Urinary bladder (tissue), 4 donors: ENCODE measurements around the gene RNMT. TPM values are rescaled to one million over a fixed set of nuclear protein-coding genes. Genes with fewer than 3 reads are reported as not detected.
"Not testable (repeated sequence)": the region's sequence is repeated elsewhere in the genome, so short reads cannot be mapped to it uniquely, and the experiment has no call there.

Experiments
- DNase-seq: peaks from one replicate; pipeline ENCODE4 v3.0.0-alpha.2; 2015; ENCODE audit errors: extremely low spot score
- H3K27ac ChIP-seq: one replicate; pipeline ENCODE4 v1.5.1; 2013; ENCODE audit warnings: low read depth, mild to moderate bottlenecking, moderate library complexity
- H3K36me3 ChIP-seq: one replicate; pipeline ENCODE4 v1.6.1; 2013; ENCODE audit warnings: mild to moderate bottlenecking, moderate library complexity; ENCODE audit not compliant: insufficient read depth
- H3K4me1 ChIP-seq: one replicate; pipeline ENCODE4 v1.6.1; 2013; ENCODE audit warnings: mild to moderate bottlenecking, moderate library complexity; ENCODE audit not compliant: insufficient read depth
- H3K4me3 ChIP-seq: one replicate; pipeline ENCODE4 v1.5.1; 2013; ENCODE audit warnings: low read depth, low read length
- WGBS: extraction: QIAGEN DNeasy Blood & Tissue Kit; methylation state at CpG from one replicate; pipeline ENCODE4 v1.1.7; 2013; 5-methylcytosine and 5-hydroxymethylcytosine counted together
- polyA plus RNA-seq: library from polyadenylated mRNA; stranded (reverse); fragments of 200-250 nt; gene quantifications from one replicate; pipeline ENCODE4 v1.2.3, GENCODE V29; 2013
- total RNA-seq: library from RNA; depleted of rRNA; stranded (reverse); fragments of >200 nt; gene quantifications from one replicate; pipeline ENCODE4 v1.2.3, GENCODE V29; 2014
- donor health status: healthy with polysubstance abuse.
- donor health status: healthy.

The RNMT gene
- total and polyA plus RNA-seq, 2 donors, result 16.4 to 56.9 TPM

DNA sequence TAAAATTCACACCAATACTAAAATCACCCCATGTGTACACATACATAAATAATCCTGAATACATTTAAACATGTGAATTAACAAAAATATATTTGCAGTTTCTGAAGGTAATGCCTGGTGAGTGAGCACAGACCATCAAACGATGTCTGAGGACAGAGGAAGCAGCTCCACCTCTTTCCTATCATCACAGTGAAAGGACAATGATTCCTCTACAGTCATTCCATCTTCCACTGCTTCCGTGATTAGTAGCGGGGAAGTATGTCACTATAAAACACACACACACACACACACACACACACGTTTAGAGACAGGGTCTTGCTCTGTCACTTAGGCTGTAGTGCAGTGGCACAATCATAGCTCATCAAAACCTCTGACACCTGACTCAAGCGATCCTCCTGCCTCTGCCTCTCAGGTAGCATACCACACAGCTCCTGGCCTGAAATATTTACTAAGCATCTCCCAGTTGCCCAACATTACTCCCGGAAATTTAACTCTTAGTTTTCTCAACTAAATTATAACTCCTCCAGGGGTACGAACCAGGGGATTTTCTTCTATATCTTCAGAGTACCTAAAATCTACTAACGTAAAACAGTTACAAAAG is 12.9 kb upstream of the RNMT start:
- no peak overlapping the region for H3K27ac ChIP-seq
- DNase-seq, result no peak
- H3K4me3 ChIP-seq, result no peak overlapping the region
- no peaks in the 10 kb centered on the region for H3K4me1 ChIP-seq
- H3K36me3 ChIP-seq, result peaks cover 2% of the 10 kb centered on the region
- WGBS, result 76% methylated on average over 8 of the region's 8 CpGs

GRCh38 chr18:13715330-13715729 is 11.1 kb upstream of the RNMT start:
- H3K4me1 ChIP-seq, result no peaks in the 10 kb centered on the region
- 92% methylated on average over 2 of the region's 2 CpGs for WGBS
- H3K4me3 ChIP-seq, result no peak overlapping the region
- H3K36me3 ChIP-seq, result peaks cover 2% of the 10 kb centered on the region
- no peak overlapping the region for H3K27ac ChIP-seq
- DNase-seq, result no peak

DNA sequence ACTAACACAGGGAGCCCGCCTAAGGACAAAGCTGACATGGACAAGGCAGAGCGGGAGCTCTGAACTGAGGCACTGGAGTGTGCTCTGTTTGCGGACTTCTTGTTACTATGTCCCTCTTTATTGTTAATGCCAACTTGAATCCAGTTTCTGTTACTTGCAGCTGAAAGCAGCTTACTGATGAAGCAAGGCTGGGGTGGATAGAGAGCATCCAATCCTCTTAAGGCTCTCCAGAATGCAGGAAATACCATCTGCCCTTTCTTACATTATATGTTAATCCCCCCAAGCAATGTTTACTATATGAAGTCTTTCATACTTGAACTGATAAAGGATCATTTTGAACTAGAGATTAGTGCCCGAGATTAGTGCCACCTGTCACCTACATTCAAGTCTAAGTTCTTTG is 9.6 kb upstream of the RNMT start:
- 90% methylated on average over 4 of the region's 4 CpGs for WGBS
- H3K36me3 ChIP-seq, result no peaks in the 10 kb centered on the region
- H3K27ac ChIP-seq, result no peak overlapping the region
- DNase-seq, result no peak
- no peaks in the 10 kb centered on the region for H3K4me1 ChIP-seq
- no peak overlapping the region for H3K4me3 ChIP-seq

- no peak overlapping the region for H3K4me3 ChIP-seq
- no peak overlapping the region for H3K27ac ChIP-seq
- WGBS, result 98% methylated on average over 1 of the region's 1 CpG
- H3K36me3 ChIP-seq, result no peaks in the 10 kb centered on the region
- H3K4me1 ChIP-seq, result no peaks in the 10 kb centered on the region
- DNase-seq, result no peak
These were observed 6.3 kb upstream of the RNMT start for GRCh38 chr18:13720123-13720522.

DNA sequence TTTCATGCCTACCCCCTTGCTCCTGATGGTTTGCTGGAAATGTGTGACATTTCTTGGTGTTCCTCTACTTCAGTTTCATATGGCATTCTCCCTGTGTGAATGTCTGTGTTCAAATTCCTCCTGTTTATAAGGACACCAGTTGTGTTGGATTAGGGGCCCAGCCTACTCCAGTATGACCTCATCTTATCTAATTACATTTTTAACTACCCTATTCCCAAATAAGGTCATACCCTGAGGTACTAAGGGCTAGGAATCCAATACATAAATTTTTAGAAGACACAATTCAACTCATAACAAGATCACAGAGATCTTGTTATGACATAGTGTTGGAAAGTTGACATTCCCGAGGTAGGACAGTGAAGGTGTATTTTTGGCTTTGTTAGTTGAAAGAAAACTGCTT is 5.6 kb upstream of the RNMT start:
- Histone ChIP-seq H3K36me3 (no peaks in the 10 kb centered on the region), H3K4me3 (no peak overlapping the region), H3K4me1 (no peaks in the 10 kb centered on the region), H3K27ac (no peak overlapping the region)
- 77% methylated on average over 1 of the region's 1 CpG for WGBS
- DNase-seq, result no peak

- H3K4me1 ChIP-seq, result no peaks in the 10 kb centered on the region
- no peak for DNase-seq
- H3K4me3 ChIP-seq, result peak overlapping the region; percentile 84
- H3K36me3 ChIP-seq, result no peaks in the 10 kb centered on the region
- WGBS, result 5% methylated on average over 35 of the region's 35 CpGs
- H3K27ac ChIP-seq, result no peak overlapping the region
These were observed 774 bp upstream of the RNMT start for GRCh38 chr18:13725566-13726231.

GRCh38 chr18:13726972-13727331 is 479 bp downstream of the RNMT start:
- Histone ChIP-seq H3K4me1 (no peaks in the 10 kb centered on the region), H3K4me3 (peak overlapping the region; percentile 84), H3K27ac (peak overlapping the region; percentile 65), H3K36me3 (no peaks in the 10 kb centered on the region)
- under 1% methylated on average over 30 of the region's 30 CpGs for WGBS
- DNase-seq, result no peak

- no peak for DNase-seq
- no peaks in the 10 kb centered on the region for H3K4me1 ChIP-seq
- 80% methylated on average over 1 of the region's 1 CpG for WGBS
These were observed 4.0 kb downstream of the RNMT start for GRCh38 chr18:13730481-13730880.

DNA sequence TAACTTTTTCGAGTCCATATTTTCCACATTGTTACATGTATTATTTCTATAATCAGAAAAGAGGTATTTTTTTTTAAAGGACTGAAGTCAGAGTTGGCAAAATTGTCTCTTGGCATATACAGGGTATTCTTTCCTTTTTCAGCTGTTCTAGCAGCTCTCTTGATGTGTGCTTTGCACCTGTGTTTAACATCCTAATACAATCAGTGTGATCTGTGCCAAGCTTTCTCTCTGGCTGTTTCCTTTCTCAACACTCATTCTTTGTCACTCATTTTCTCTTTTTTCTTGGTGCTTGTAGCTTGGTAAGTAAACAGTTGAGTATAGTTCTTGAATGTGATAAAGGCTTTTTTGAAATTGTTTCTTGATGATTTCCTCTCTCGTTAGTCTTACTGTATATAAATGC is 9.2 kb downstream of the RNMT start:
- no peak for DNase-seq
- H3K4me3 ChIP-seq, result no peak overlapping the region
- H3K36me3 ChIP-seq, result peaks cover 5% of the 10 kb centered on the region
- H3K27ac ChIP-seq, result no peak overlapping the region
- 92% methylated on average over 2 of the region's 2 CpGs for WGBS
- no peaks in the 10 kb centered on the region for H3K4me1 ChIP-seq

More at GRCh38 chr18:13730481-13730880, 4.0 kb downstream of the RNMT start:
- Histone ChIP-seq H3K4me3 (no peak overlapping the region), H3K27ac (no peak overlapping the region), H3K36me3 (no peaks in the 10 kb centered on the region)

DNA sequence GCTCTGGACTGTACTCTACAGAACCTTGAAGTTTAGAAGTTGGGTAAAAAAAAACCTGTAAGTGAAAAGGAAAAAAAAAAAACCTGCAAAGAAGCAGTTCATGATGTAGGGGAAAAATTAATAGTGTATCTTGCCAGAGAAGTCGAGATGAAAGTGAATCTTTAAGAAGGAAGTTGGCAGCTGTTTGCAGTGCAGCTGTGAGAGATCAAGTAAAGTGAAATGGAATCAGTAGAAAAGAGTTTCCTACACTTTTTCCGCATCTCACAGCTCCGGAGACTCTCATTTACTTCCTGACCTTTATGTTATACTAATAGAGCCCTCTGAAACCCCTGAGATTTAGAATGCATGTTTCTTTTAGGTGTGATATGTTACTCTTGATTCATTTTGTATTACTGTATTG is 19.2 kb downstream of the RNMT start:
- Histone ChIP-seq H3K4me1 (no peaks in the 10 kb centered on the region), H3K4me3 (no peak overlapping the region), H3K27ac (no peak overlapping the region), H3K36me3 (peaks cover 5% of the 10 kb centered on the region)
- no peak for DNase-seq
- WGBS, result 45% methylated on average over 3 of the region's 3 CpGs

GRCh38 chr18:13746633-13747032 is 20.2 kb downstream of the RNMT start:
- 77% methylated on average over 3 of the region's 3 CpGs for WGBS
- H3K36me3 ChIP-seq, result peaks cover 4% of the 10 kb centered on the region
- no peak for DNase-seq
- no peak overlapping the region for H3K27ac ChIP-seq
- no peak overlapping the region for H3K4me3 ChIP-seq
- no peaks in the 10 kb centered on the region for H3K4me1 ChIP-seq

- not testable (repeated sequence) for H3K4me3 ChIP-seq, DNase-seq, H3K4me1 ChIP-seq, H3K27ac ChIP-seq
- 98% methylated on average over 3 of the region's 3 CpGs for WGBS
- peaks cover 13% of the 10 kb centered on the region for H3K36me3 ChIP-seq
These were observed 25.1 kb downstream of the RNMT start for GRCh38 chr18:13751599-13751998.

GRCh38 chr18:13756261-13756660 is 29.8 kb downstream of the RNMT start:
- WGBS, result 89% methylated on average over 2 of the region's 2 CpGs
- H3K4me1 ChIP-seq, result no peaks in the 10 kb centered on the region
- no peak overlapping the region for H3K27ac ChIP-seq
- peaks cover 11% of the 10 kb centered on the region for H3K36me3 ChIP-seq
- H3K4me3 ChIP-seq, result no peak overlapping the region
- DNase-seq, result no peak

- Histone ChIP-seq H3K4me3 (no peak overlapping the region), H3K4me1 (no peaks in the 10 kb centered on the region), H3K36me3 (peaks cover 11% of the 10 kb centered on the region), H3K27ac (no peak overlapping the region)
- DNase-seq, result no peak
These were observed 30.2 kb downstream of the RNMT start for GRCh38 chr18:13756671-13757070.
